Activated CD8-positive, alpha-beta T cell treated with anti-CD3 and anti-CD28 coated beads for 36 hours (primary cell): ENCODE data around the gene NKTR. TPM values are rescaled to one million over a fixed set of nuclear protein-coding genes. Genes with fewer than 3 reads are reported as not detected.

Experiments
- ATAC-seq: fragments of 200-7000 bp; cut with Tn5 transposase; one replicate; pipeline ENCODE4 v1.10.0; 2021; ENCODE audit warnings: mild to moderate bottlenecking, moderate library complexity
- CTCF ChIA-PET: fragments of 350-600 bp; sonication (Branson Sonifier 250); formaldehyde crosslinking; loops from one replicate; lab custom pipeline; 2021; ENCODE audit warnings: antibody characterized with exemption; lab: Charles Lee
- POLR2A ChIA-PET: fragments of 350-600 bp; sonication (Branson Sonifier 250); formaldehyde crosslinking; loops from one replicate; lab custom pipeline; 2021; ENCODE audit warnings: antibody characterized with exemption; lab: Charles Lee
- DNase-seq: peaks from one replicate; pipeline ENCODE4 v3.0.0-alpha.2; 2020
- H3K27ac Mint-ChIP-seq: one replicate; pipeline ENCODE4 v1.8.0; 2021; ENCODE audit warnings: mild to moderate bottlenecking, mixed read lengths
- H3K27me3 Mint-ChIP-seq: one replicate; pipeline ENCODE4 v1.8.0; 2021; ENCODE audit warnings: mixed read lengths
- H3K36me3 Mint-ChIP-seq: one replicate; pipeline ENCODE4 v1.8.0; 2021; ENCODE audit warnings: low read depth, mixed read lengths
- H3K4me1 Mint-ChIP-seq: one replicate; pipeline ENCODE4 v1.8.0; 2021; ENCODE audit warnings: low read depth, mixed read lengths
- H3K4me3 Mint-ChIP-seq: one replicate; pipeline ENCODE4 v1.8.0; 2021; ENCODE audit warnings: mild to moderate bottlenecking, moderate library complexity, mixed read lengths
- H3K9me3 Mint-ChIP-seq: one replicate; pipeline ENCODE4 v1.8.0; 2021; ENCODE audit warnings: mixed read lengths
- intact Hi-C: fragments of 100-400 bp; cut with micrococcal nuclease; formaldehyde crosslinking; loops from one replicate; pipeline ENCODE4 v1.10.0; 2022
- total RNA-seq, 2 experiments: library from RNA; stranded (reverse); gene quantifications; one replicate each; pipeline ENCODE4 v1.2.3, GENCODE V29; 2021
- TF ChIP-seq, protein P1 (sequence below): fragments of 200-600 bp; IDR thresholded peaks from one replicate; pipeline ENCODE4 v1.8.0; 2022; ENCODE audit warnings: antibody characterized with exemption, mild to moderate bottlenecking

The NKTR gene
- total RNA-seq, 2 experiments from 2014 or later, result 63.4 to 65.9 TPM

DNA sequence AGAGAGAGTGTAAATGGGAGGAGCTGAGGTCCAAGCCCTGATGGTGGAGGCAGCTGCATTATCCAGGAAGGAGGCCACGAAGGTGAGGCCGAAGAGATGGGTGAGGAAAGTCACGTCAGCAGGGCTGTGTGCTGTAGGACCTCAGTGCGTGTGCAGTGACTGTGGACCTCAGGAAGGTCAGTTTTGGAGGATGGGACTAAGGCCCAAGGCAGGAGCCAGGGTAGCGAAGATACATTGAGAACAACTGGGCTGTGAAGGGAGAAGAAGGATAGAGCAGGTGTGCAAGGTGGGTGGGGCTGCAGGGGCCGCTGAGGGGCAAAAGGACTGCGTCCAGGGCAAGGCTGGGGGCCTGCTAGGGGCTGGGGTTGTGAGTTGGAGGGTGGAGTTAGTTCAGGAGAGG is 89.7 kb downstream of the NKTR start:
- no peak overlapping the region for H3K4me3 Mint-ChIP-seq
- ATAC-seq (no peak), DNase-seq (no peak)
- TF ChIP-seq, protein P1, sequence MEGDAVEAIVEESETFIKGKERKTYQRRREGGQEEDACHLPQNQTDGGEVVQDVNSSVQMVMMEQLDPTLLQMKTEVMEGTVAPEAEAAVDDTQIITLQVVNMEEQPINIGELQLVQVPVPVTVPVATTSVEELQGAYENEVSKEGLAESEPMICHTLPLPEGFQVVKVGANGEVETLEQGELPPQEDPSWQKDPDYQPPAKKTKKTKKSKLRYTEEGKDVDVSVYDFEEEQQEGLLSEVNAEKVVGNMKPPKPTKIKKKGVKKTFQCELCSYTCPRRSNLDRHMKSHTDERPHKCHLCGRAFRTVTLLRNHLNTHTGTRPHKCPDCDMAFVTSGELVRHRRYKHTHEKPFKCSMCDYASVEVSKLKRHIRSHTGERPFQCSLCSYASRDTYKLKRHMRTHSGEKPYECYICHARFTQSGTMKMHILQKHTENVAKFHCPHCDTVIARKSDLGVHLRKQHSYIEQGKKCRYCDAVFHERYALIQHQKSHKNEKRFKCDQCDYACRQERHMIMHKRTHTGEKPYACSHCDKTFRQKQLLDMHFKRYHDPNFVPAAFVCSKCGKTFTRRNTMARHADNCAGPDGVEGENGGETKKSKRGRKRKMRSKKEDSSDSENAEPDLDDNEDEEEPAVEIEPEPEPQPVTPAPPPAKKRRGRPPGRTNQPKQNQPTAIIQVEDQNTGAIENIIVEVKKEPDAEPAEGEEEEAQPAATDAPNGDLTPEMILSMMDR, result no peak
- no peaks in the 10 kb centered on the region for H3K36me3 Mint-ChIP-seq
- no peaks in the 10 kb centered on the region for H3K4me1 Mint-ChIP-seq
- H3K27me3 Mint-ChIP-seq, result peaks cover 3% of the 10 kb centered on the region
- no peaks in the 10 kb centered on the region for H3K9me3 Mint-ChIP-seq
- H3K27ac Mint-ChIP-seq, result no peak overlapping the region
- intact Hi-C loops, result no loop called here
- POLR2A ChIA-PET, result no interaction called here
- CTCF ChIA-PET, result no interaction called here

DNA sequence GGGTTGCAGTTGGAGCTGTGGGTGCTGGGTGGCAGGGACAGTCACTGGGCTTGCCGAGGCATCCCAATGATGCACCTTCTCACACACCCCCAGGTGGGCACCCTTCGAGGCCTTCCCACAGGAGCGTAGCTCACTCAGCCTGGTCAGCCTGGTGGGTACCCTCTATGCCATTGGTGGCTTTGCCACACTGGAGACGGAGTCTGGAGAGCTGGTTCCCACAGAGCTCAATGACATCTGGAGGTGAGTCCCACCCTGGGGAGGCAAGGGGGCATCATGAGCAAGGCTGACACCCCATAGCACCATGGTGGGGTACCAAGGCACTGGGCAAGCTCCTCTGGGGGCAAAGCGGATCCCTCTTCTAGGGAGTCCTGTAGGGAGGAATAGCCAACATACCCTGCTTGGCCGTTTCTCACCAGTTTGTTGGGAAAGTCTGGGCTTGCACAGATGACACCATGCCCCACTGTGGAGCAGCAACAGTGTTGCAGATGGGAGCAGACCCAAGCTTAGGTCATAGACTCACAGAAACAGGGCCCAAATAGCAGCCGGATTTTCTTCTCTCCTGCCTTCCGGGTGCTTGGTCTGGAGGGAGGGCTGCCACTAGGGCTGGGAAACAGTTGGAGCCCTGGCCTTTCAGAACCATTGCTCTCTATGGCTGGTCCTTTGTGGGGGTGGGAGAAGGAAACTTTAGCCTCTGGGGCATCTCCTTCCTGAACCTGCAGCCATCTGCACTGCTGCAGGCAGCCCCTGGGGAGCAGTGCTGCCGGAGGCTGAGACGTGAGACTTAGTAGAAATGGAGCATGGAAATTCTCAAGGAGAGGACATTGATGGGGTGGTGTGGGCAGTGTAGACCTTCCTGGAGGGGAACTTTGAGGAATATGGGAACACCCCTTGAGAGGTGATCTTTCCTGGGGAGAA is 90.5 kb downstream of the NKTR start:
- DNase-seq (no peak), ATAC-seq (no peak)
- Mint-ChIP-seq H3K36me3 (no peaks in the 10 kb centered on the region), H3K27ac (no peak overlapping the region), H3K9me3 (no peaks in the 10 kb centered on the region), H3K4me3 (no peak overlapping the region), H3K4me1 (no peaks in the 10 kb centered on the region), H3K27me3 (no peaks in the 10 kb centered on the region)
- intact Hi-C loops, result no loop called here
- TF ChIP-seq, protein P1, result no peak
- ChIA-PET POLR2A (no interaction called here), CTCF (no interaction called here)

DNA sequence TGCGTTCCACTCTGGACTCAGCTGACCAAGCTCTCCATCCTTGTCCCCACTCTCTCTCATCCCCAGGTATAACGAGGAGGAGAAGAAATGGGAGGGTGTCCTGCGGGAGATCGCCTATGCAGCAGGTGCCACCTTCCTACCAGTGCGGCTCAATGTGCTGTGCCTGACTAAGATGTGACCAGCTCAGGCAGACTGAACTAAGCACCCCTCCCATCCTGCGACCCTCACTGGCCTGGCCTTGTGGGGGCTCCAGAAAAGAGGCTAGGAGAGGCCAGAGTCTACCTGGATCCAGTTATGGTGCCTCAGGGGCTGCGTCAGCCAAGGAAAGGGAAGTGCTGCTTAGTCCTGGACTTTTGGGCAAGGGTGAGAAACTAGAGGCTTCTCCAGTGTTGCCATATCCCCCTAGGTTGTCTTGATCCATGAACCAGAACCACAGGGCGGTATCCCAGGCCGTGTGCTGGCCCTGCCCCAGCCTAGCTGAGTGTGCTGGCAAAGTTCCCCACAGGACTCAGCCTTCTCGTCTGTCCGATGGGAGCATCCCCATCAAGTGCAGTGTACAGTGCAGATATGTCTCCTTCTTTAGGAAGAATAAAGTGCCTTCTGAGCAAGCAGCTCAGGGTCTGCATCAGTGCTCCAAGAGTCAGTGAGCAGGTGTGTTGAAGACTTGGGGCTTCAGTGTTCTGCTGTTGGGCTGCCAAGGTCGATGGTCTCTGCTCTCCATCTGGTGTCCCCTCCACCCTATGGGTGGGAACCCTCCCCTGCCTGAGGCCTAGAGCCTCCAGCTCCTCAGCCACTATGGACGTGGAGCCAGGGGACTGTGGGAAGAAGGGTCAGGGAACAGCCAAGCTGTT is 91.6 kb downstream of the NKTR start:
- ATAC-seq (no peak), DNase-seq (no peak)
- Mint-ChIP-seq H3K9me3 (no peaks in the 10 kb centered on the region), H3K27me3 (no peaks in the 10 kb centered on the region), H3K4me3 (no peak overlapping the region), H3K4me1 (no peaks in the 10 kb centered on the region), H3K27ac (no peak overlapping the region), H3K36me3 (no peaks in the 10 kb centered on the region)
- ChIA-PET CTCF (no interaction called here), POLR2A (no interaction called here)
- intact Hi-C loops, result no loop called here
- TF ChIP-seq, protein P1, result no peak

DNA sequence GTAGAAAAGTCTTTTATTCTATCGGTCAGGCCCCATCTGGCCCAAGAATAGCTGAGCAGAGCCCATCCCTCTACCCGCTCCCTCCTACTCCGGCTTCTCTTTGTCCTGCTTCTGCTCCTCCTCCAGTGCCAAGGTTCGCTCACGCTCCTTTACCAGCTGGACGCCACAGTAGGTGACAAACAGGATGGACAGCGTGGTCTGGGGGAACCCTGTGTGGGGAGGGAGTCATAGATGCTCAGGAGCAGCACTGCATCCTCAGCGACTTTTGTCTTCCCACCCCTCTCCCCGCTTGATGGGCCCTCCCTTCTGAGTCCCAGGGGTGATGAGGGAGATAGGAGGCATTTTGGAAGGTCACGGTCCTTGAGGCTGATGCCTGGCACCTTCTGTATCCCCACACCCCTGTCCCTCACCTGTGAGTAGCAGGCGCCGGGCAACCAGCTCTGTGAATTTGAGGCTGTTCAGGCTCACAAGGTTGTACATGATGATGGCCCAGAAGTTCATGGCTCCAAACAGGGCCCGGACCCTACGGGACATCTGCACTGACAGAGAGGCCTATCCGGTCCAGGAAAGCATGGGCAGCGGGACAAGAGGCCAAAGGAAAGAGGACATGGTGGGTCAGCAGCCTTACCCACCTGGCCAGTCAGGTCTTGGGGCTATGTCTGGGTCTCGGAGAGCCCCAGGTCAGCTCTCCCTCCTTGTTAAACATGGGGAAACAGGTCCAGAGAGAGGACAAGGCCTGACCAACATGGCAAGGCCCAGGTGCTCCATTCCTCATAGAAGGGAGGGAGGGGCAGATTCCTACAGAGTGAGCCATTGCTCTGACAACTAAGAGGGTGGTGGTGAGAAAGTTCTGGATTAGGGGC is 92.4 kb downstream of the NKTR start:
- H3K36me3 Mint-ChIP-seq, result no peaks in the 10 kb centered on the region
- no peak for DNase-seq
- TF ChIP-seq, protein P1, result no peak
- no peaks in the 10 kb centered on the region for H3K9me3 Mint-ChIP-seq
- intact Hi-C loops, result no loop called here
- ChIA-PET CTCF (no interaction called here), POLR2A (no interaction called here)
- no peaks in the 10 kb centered on the region for H3K4me1 Mint-ChIP-seq
- H3K27ac Mint-ChIP-seq, result no peak overlapping the region
- H3K27me3 Mint-ChIP-seq, result no peaks in the 10 kb centered on the region
- no peak for ATAC-seq
- H3K4me3 Mint-ChIP-seq, result no peak overlapping the region
